HG02870 (cell line): ENCODE results near the gene ID4.
"Not testable (repeated sequence)": the region's sequence is repeated elsewhere in the genome, so short reads cannot be mapped to it uniquely, and the experiment has no call there.

Experiments
- ATAC-seq: cut with Tn5 transposase; IDR thresholded peaks from one replicate; pipeline ENCODE4 v1.9.1; 2021; ENCODE audit warnings: mild to moderate bottlenecking, moderate library complexity; ENCODE audit not compliant: unreplicated experiment

The ID4 gene

DNA sequence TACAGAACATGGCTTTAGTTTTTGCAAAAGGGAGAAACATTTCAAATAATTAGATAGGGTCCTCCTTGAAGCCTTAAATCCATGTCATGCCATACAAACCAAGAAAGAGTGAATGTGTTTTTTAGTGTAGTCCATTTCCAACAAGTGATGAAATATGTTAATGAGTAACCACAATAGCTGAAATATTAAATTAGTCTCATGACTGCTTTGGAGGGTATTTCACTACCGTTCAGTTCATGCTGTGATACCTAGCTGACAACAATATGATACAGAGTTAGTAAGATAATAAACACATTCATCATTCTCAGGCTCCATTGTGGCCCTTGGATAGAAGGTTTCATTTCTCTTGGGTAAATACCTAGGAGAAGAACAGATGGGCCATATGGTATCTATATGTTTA is 5.8 kb upstream of the ID4 start:
- no peak for ATAC-seq

DNA sequence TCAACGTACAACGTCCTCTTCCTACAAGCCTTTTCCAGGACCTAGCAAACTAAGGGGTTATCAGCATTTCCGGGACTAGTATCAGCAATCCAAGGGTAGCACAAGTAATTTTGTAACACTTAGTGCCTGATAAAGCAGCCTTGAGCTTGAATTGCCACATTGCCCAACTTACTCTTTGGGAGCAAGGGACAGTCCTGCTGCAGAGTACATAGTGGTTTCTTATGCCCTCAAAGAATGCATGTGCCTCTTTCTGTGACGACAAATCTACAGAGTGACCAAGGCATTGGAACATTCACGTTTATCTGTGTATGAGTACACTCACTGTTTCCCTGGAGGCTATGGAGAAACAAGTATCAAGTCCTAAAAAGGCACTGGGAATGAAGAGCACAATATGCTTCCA is 3.2 kb upstream of the ID4 start:
- ATAC-seq = no peak

DNA sequence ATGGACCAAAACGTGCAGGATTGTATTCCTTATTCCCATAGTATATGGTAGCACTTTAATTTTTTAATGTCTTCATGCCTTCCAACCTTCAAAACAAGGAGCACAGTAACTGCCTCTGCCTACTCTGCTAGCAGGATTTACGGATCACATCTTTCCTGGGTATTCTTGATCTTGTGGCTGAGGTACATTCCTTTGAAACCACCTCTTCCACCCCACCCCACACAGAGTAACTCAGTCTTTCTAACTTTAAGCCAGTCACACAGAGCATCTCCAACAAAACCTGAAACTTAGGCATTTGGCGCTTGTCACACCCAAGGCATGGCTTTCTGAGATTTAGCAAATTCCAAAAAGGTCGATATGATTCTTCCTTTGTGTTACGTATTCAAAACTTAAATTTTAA is 2.3 kb upstream of the ID4 start:
- no peak for ATAC-seq

DNA sequence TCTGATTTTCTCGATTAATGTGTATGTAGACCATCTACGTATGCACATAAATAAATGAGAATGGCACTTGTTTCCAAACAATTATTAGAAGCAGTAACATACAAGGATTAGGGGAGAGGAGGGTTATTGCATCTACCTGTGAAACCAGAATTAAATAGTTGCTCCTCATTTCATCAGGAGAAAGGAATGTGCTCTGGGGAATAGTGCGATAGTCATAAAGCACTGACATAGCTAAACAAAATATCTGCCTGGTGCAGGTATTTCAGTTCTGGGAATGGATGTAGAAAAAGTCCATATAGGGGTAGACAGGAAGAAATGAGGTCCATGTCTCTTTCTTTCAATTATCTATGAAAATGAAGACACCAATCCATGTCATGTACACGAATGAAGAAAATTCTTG is 1.6 kb upstream of the ID4 start:
- ATAC-seq = no peak

DNA sequence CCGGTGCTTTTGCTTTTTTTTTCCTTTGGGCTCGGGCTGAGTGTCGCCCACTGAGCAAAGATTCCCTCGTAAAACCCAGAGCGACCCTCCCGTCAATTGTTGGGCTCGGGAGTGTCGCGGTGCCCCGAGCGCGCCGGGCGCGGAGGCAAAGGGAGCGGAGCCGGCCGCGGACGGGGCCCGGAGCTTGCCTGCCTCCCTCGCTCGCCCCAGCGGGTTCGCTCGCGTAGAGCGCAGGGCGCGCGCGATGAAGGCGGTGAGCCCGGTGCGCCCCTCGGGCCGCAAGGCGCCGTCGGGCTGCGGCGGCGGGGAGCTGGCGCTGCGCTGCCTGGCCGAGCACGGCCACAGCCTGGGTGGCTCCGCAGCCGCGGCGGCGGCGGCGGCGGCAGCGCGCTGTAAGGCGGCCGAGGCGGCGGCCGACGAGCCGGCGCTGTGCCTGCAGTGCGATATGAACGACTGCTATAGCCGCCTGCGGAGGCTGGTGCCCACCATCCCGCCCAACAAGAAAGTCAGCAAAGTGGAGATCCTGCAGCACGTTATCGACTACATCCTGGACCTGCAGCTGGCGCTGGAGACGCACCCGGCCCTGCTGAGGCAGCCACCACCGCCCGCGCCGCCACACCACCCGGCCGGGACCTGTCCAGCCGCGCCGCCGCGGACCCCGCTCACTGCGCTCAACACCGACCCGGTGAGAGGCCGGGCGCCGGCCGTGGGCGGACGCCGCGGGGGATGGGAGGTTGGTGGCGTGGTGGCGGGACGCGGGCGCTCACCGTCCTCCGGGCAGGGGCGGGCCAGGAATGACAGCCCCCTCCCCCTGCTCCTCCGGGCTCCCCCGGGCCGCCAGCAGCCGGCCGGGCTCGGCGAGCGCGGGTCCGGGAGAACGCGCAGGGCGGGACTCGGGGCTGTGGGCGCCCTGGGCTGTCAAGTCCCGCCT is 606 bp downstream of the ID4 start:
- no peak for ATAC-seq

DNA sequence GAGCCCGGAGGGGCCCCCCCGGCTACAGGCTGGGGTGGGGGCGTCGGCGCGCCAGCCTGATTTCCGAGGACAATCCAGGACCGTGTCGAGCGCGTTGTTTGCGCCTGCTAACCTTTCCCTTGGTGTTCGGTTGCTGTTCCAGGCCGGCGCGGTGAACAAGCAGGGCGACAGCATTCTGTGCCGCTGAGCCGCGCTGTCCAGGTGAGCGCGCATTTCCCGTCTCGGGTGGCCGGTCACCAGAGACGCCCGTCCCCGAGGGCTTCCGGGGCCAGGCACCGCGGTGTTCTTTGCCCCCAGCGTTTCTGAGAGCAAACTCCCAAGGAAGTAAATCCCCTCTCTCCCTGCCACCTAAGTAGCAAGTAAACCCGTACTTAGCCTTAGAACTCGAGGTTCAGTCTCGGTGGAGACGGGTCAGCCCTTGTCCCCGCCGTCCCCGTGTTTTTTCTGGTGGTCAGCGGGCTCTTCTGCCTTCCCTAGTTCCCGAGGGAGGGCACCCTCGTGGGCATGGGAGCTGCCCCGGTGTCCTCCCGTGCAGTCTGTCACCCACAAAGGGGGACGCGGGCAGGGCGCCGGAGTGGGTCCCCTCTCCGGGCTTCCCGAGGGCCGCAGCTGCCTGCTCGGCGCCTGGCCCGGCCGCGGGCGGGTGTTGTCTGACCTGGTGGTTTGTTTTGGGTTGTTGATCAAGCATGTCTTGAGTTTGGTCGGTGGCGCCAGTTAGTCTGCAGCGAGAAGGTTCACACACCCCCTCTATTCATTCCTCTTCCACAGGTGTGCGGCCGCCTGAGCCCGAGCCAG is 1.5 kb downstream of the ID4 start:
- no peak for ATAC-seq

DNA sequence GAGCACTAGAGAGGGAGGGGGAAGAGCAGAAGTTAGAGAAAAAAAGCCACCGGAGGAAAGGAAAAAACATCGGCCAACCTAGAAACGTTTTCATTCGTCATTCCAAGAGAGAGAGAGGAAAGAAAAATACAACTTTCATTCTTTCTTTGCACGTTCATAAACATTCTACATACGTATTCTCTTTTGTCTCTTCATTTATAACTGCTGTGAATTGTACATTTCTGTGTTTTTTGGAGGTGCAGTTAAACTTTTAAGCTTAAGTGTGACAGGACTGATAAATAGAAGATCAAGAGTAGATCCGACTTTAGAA is 2.0 kb downstream of the ID4 start:
- no peak for ATAC-seq

DNA sequence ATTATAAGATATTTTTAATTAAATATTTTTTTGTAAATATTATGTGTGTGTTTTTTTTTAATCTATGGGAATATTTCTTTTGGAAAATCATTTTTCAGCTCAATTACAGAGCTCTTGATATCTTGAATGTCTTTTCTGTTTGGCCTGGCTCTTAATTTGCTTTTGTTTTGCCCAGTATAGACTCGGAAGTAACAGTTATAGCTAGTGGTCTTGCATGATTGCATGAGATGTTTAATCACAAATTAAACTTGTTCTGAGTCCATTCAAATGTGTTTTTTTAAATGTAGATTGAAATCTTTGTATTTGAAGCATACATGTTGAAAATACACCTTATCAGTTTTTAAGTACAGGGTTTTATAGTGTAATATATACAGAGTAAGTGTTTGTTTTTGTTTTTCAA is 2.6 kb downstream of the ID4 start:
- no peak for ATAC-seq

DNA sequence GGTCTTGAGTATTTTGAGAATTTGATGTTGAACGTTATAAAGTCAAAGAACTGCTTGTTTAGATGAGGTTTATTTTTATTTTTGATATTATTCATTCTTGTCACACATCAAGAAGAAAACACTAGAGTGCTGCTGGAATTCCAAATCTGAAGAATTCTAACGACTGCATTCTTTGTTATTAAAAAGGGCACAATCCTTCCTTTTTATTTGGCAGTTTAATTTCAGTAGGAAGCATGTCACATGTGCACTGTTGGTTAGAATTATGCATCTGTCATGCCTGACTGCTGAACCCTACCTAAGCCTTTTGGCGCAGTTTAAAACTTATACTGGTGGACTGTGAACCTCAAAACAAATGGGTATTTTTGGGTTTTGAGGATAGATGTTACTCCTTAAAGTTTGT is 4.0 kb downstream of the ID4 start:
- no peak for ATAC-seq

DNA sequence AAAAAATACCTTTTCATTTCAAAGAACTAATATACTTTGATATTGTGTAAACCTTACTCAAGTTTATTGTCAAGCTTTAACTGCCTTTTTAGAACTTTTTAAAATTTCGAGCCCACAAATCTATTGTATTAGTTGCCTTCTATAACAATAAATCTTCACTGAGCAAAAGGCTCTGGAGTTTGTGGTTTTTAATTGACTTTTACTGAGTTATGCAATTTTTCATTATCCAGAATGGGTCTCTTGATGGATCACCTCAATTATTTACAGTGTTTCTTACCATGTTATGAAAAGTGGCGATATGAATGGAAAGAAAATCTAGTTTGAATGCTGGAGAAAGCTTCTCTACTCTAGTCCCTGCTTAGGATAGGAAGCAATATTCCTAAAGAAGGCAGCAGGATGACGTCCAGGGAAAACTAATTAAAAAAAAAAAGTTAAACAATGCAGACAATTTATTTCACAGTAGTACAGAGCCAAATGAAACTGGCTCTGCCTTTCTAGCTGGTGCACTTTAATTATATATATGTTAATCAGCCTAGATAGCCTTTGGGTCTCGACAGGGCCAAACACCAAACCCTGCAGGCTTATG is 5.0 kb downstream of the ID4 start:
- no peak for ATAC-seq

DNA sequence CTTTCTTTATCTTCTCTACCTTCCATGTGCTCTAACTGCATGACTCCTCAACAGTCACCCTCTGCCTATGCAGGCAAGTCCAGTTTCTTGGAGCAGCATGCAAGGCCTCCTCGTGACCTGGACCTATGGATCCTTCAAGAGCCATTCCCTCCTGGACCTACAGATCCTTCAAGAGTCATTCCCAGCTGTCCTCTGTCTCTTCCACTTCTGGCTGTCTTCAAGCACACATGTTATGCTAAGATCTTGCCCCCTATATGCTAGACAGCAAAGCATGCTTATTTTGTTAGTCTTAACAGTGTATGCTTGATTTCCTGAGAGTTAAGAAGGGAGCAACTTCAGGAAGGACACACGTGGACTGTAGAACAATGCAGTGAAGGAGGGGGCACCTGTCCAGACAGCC is 7.5 kb downstream of the ID4 start:
- no peak for ATAC-seq

DNA sequence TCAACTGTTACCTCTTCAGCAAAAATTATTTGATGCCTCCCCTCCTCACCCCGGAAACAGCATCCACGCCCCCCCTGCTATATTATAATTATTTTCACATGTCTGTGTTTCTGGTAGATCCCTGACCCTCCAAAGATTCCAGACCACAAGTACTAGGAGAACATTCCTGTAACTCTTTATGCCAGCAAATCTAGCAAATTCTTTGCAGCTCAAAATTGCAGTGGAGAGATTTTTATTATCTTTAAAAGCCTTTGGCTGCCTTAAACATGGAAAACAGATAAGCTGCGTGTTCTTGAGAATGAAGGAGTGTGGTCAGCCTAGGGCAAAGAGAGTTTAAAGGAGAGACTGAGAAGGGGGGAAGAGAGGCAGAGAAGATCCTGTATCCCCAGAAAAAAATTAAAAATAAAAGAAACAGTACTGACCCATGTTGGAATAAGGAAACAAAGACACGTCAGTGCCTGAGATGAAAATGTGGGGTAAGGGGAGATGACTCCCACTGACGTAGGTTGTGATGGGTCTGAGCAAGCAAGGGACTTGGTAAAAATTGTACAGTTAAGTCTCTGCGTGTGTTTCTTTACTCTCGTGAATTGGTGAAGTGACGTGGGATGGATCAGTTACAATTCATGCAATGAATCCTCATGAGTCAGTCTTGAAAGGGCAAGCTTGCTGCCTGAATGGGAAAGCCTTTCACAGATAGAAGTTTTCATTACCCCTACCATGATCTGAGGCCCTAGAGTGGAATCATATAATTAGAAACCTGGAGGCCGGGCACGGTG is 8.3 kb downstream of the ID4 start:
- no peak for ATAC-seq

DNA sequence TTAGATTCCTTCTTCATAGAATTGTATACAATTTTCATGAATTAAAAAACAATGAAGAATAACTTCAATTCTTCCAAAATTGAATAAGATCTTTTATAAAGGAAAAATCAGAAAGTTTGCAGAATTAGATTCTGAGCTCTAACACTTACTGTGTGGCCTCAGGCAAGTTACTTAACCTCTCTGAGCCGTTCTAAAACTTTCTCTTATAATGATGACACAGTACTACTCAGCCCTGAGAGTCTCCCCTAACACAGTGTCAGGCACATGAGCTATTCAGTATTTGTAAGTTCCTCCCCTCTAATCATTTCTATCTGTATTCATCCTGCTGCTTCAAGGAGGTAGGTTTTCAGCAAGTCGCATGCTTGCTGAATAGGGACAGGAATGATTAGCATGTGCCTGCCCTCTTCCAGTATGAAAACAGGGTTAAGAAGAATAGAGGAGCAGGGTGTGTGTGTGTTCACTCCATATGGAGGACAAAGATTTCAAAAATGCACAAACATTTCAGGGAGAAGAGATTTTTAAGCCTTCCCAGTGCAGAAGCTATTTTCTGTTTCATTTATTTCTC is 11.4 kb downstream of the ID4 start:
- no peak for ATAC-seq

DNA sequence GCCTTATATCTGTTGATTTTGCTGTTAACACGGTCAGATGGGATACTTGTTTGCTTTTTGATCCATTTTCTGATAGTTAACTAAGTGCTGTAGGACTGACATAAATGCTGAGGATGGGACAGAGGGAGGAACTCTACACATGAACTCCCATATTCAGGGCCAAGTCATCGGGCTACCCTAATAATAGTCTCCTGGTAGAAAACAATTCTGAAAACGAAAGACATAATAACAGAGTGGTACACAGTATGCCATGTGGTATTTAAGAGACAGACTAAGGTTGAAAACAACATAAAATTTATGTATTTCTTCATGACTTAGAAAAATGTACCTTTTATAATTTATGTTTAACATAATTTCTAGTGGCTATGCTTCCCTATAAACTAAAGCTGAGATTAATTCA is 12.0 kb downstream of the ID4 start:
- no peak for ATAC-seq

DNA sequence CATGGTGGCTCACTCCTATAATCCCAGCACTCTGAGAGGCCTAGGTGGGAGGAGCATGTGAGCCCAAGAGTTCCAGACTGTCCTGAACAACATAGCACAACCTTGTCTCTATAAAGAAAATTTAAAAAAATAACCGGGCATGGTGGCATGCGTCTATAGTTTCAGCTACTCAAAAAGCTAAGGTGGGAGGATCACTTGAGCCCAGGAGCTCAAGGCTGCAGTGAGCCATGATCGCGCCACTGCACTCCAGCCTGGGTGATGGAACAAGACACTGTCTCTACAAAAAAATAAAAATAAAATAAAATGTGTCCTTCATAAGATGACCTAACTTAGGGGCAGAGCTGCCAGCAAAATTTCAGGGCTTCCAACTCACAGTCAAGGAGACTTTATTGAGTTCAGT is 12.6 kb downstream of the ID4 start:
- ATAC-seq = no peak

DNA sequence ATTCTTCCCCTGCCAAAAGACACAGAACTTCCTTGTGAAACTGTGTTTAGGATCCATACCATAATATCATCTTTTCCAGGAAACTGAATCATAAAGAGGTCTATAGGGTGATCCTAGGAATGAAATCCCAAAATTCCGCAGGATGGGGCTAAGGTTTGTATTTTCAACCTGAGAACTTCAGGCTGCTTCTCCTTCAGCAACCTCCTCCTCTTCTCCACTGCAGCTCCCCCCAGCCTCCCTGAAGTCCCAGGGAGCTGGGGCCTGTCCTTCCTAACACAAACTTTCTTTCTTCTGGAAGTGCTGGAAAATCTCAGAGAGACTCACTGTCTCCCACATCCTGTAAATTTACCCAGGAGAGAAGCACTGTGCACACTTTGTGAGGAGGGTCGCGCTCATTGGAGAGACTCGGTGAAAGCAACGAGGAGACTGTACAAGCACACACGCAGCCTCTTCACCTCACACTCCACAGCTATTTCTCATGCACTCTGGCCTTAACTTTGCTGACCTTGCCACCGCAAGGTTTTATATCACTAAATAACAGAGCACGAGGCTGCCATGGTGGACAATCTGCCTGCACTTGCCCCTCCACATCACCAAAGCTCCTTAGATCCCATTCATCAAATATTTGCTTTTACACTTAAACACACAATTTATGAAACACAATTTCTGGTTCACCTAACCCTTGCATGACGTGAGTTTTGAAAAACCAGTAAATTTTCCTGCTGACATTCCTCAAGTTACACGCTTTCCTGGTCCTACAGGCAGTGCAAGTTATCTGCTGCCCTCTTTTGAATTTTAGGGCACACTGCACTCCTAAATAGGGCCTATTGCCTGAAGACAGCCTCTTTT is 14.3 kb downstream of the ID4 start:
- no peak for ATAC-seq

DNA sequence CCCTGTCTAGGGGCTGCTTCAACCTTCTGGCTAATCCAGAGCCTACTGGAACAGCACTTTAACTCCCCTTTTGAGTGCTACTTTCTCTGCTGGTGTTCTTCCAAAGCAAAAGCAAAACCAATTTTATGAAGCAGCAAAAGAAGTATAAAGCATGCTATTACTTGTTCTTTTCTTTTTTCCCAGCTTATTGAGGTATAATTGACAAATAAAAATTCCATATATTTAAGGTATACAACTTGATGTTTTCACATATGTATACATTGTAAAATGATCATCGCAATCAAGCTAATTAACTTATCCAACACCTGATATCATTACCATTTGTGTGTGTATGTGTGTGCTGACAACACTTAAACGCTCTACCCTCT is 14.9 kb downstream of the ID4 start:
- no peak for ATAC-seq

DNA sequence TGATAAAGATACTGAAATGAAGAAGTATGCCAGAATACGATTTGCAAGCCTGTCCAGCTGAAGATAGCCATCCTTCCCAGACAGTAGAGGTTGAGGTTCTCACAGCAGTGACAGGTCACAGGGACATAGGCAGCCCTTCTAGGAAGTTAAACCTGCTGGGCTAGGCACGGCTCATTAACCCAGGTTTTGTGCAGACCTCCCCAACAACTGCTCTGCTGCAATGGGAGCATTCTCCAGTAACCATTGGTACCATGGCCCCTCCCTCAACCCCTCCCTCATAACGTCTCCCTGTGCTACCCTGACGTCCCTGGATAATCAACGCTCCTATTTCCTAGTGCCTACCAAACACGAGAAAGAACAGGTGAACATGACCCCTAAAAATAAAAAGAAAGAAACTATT is 15.8 kb downstream of the ID4 start:
- no peak for ATAC-seq

DNA sequence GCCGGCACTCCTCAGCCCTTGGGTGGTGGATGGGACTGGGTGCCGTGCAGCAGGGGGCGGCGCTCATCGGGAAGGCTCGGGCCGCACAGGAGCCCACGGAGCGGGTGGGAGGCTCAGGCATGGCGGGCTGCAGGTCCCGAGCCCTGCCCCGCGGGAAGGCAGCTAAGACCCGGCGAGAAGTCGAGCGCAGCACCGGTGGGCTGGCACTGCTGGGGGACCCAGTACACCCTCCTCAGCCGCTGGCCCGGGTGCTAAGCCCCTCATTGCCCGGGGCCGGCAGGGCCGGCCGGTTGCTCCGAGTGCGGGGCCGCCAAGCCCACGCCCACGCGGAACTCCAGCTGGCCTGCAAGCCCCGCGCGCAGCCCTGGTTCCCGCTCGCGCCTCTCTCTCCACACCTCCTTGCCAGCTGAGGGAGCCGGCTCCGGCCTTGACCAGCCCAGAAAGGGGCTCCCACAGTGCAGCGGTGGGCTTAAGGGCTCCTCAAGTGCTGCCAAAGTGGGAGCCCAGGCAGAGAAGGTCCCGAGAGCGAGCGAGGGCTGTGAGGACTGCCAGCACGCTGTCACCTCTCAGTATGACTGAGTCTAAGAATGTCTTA is 17.3 kb downstream of the ID4 start:
- not testable (repeated sequence) for ATAC-seq

DNA sequence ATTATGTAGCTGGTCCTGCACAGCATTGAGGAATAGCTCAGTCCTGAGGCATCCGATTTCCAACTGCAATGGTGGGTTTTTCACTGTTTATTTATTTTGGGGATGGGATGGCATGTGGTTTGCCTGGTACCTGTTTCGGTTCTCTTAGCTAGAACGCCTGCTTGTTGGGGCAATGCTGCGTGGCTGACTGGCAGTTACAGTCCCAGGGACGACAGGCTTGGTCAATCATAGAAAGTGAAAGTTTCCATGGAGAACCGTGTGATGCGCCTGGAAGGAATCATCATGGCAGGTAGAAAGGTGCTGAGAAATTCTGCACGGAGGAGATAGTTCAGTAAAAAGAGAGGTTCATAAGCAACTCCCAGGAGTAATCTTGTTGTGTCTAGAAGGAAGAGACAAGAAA is 18.4 kb downstream of the ID4 start:
- ATAC-seq = no peak
